ENCODE measurements around the gene STXBP2. TPM values are rescaled to one million over a fixed set of nuclear protein-coding genes. Genes with fewer than 3 reads are reported as not detected.

STXBP2 gene
- polyA plus RNA-seq, 6 donors from 2014 or later = 71.0 to 86.2 (median 79.5) TPM

DNA sequence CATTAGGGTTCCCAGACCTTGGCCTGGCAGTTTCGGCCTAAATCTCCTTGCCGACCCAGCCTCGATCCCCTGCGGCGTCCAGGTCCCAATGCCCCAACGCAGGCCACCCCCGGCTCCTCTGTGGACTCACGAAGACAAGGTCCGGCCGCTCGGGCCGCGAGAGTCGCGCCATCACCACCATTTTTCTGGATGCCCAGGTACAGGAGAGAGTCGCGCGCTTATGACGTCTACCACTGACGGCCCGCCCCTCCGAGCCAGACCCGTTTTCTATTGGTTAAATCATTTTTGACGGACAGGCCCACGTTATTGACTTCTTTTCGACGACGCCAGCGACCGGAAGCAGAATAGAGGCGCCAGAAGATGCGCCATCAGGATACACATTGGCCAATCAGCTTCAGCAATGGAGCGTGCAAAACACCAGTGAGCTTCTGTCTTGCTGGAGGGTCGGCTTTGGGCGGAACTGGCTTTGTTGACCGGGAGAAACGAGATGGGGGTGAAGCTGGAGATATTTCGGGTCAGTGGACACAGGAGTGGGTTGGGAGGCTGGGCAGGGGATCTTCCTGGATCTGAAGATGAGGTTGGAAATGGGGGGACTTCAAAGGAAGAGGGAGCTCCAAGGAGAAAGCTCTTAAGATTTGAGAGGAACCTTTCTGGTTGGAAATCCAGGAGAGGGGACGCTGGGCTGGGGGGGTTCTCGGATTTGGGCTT lies 7.4 kb upstream of the STXBP2 start, which contains the start of the genes PET100 and XAB2:
Gene PET100 (plus strand): TSS at position 447 of the 708 bp plus-strand sequence. CDS start 41 bp downstream, at position 488.
Gene XAB2 (minus strand): TSS at position 199 of the 708 bp plus-strand sequence. CDS start 18 bp downstream, at position 181.
- Mint-ChIP-seq H3K27me3 (no peaks in the 10 kb centered on the region), H3K36me3 (peaks cover 0 to 11% of the 10 kb centered on the region in 2 donors), H3K27ac (peak within 1 kb of the TSS; percentile 98 to 99 (median 99)), H3K4me3 (peak within 1 kb of the TSS; percentile 93 to 100 (median 98)), H3K4me1 (peaks cover 45 to 62% (median 49%) of the 10 kb centered on the region in 3 donors), H3K9me3 (no peaks in the 10 kb centered on the region)
- peak; percentile 97 to 98 for ATAC-seq (ENCODE audit: low read depth in 2 of 2)
- DNase-seq = peak; percentile 94

DNA sequence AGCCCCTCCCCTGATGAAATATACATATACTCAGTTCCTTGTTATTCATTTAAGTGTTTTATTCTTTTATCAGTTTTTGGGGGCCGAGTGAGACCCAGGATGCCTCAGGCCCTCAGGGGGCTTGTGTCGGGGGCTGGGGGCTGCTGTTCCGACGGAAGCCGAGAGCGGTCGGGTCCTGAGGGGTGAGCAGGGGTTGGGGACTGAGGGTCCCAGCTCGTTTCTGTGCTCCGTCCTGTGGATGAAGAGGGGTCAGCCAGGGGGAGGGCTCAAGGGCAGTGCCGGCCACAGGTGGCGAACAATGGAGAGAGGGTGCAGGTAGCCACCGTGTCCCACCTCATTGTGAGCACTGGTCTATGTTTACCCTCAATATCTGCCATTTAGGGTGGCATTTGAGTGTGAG lies 5.3 kb upstream of the STXBP2 start:
- Mint-ChIP-seq H3K4me1 (peaks cover 56 to 77% (median 56%) of the 10 kb centered on the region in 3 donors), H3K4me3 (peak overlapping the region in 6 of 8 donors; percentile 24 to 70 (median 48)), H3K9me3 (no peaks in the 10 kb centered on the region), H3K27ac (peak overlapping the region in 3 of 6 donors; percentile 38 to 99 (median 42)), H3K27me3 (no peaks in the 10 kb centered on the region), H3K36me3 (peaks cover 0 to 11% of the 10 kb centered on the region in 2 donors)
- DNase-seq = no peak
- ATAC-seq (ENCODE audit: low read depth in 2 of 2) = no peak

DNA sequence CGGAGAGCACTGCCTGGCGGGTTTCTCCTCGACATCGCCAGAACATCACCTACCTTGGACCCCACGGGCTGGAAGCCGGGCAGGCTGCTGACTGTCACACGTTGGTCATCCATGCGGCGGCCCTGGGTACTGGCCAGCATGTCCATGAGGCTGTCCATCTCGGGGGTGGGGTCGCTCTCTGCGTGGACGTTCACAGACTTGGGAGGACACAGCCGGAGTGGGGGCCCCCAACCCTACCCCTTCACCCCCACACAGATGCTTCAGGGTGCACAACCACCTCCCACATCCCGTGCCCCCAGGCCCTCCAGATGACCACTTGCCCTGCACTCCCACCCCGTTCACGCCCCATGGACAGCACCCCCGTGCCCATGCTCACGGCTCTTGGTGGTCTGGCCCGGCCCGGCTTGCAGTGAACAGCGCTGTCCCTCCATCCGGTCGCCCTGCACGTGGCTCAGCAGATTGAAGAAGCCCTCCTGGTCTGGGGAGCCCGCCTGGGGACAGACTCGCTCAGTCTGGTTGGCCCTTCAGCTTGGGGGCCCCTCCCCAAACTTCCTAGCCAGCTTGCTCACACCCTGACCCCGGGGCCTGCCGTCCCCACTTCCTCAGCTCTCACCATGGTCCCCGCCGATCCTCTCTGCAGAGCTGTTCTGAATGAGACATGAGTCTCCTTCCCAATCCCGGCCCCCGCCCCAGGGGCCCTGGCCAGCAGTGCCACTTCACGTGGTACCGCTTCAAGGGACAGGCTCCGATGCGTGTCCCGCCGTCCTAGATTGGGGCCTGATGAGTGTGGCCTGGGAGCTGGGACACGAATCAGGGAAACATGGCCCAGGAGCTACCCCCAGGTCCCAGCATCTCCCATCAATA lies 4.3 kb upstream of the STXBP2 start:
- DNase-seq (no peak), ATAC-seq (ENCODE audit: low read depth in 2 of 2) (no peak)
- no peaks in the 10 kb centered on the region for H3K9me3 Mint-ChIP-seq
- H3K27ac Mint-ChIP-seq = peak overlapping the region in 2 of 6 donors; percentile 73 to 99
- H3K4me3 Mint-ChIP-seq = peak overlapping the region in 4 of 8 donors; percentile 8 to 62 (median 58)
- peaks cover 53 to 77% (median 56%) of the 10 kb centered on the region in 3 donors for H3K4me1 Mint-ChIP-seq
- peaks cover 0 to 11% of the 10 kb centered on the region in 2 donors for H3K36me3 Mint-ChIP-seq
- H3K27me3 Mint-ChIP-seq = no peaks in the 10 kb centered on the region

DNA sequence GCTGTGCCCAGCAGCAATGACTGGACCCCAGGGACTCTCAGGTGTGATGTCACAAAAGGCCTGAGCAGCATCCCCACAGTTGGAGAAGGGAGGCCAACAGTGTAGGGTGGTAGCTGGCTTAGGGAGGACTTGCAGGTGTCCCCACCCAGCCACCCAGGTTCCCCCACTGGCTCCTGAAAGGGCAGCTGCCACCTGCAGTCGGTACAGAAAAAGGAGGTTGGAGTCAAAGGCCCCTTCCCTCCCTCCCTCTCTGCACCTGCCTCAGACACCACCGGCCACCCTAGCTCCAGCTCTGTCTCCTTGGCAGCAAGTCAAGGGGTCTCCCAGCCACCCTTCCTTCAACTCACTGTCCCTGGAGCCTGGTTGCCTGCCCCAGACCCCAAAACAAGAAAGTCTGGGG lies 3.2 kb upstream of the STXBP2 start, which contains the start of gene PCP2:
Gene PCP2 (minus strand): TSS at position 22 of the 400 bp plus-strand sequence. CDS start 262 bp downstream, outside the sequence.
- DNase-seq (no peak), ATAC-seq (ENCODE audit: low read depth in 2 of 2) (no peak)
- H3K36me3 Mint-ChIP-seq = peaks cover 0 to 11% of the 10 kb centered on the region in 2 donors
- H3K4me3 Mint-ChIP-seq = peak within 1 kb of the TSS in 5 of 8 donors; percentile 8 to 86 (median 61)
- H3K9me3 Mint-ChIP-seq = no peaks in the 10 kb centered on the region
- no peaks in the 10 kb centered on the region for H3K27me3 Mint-ChIP-seq
- peaks cover 47 to 78% (median 50%) of the 10 kb centered on the region in 3 donors for H3K4me1 Mint-ChIP-seq
- peak within 1 kb of the TSS in 3 of 6 donors; percentile 69 to 82 (median 69) for H3K27ac Mint-ChIP-seq

DNA sequence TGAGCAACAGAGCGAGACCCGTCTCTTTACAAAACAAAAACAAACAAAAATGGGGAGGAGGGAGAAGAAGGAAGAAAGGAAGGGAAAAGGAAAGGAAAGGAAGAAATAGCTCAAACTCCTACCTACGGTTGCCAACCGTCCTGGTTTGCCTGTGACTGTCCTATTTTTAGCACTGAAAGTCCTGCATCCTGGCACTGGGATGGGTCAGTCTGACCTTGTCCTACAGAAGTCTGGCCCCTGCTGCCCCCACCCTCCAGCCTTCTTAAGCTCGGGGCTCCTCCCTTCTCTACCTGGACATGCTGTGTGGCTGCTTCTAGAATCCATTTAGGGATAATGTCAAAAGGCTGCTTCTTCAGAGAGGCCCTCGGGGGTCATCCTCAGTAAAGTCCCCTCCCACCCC lies 1.2 kb upstream of the STXBP2 start:
- peaks cover 0 to 9% of the 10 kb centered on the region in 2 donors for H3K36me3 Mint-ChIP-seq
- peak overlapping the region; percentile 69 to 91 (median 86) for H3K4me3 Mint-ChIP-seq
- no peak for ATAC-seq (ENCODE audit: low read depth in 2 of 2)
- H3K27me3 Mint-ChIP-seq = no peaks in the 10 kb centered on the region
- DNase-seq = no peak
- peak overlapping the region in 4 of 6 donors; percentile 38 to 95 (median 92) for H3K27ac Mint-ChIP-seq
- peaks cover 0 to 1% (median 0%) of the 10 kb centered on the region in 7 donors for H3K9me3 Mint-ChIP-seq
- peaks cover 43 to 77% (median 48%) of the 10 kb centered on the region in 3 donors for H3K4me1 Mint-ChIP-seq

DNA sequence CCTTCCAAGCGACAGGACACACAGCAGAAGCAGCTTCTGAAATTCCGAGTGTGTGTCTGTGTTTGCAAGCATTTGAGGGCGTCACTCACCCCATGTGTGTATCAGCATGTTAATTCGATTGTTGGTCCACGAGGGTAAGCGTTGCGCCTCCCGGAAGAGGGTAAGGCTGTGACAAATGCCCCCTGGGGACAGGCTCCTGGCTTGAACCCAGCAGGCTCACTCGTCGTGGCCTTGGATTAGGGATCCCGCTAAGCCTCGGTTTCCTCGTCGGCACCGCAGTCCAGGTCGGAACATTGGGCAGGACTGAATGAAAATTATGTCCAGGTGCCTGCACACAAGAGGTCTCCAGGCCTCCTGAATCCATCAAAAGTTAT lies 606 bp upstream of the STXBP2 start:
- peaks cover 41 to 76% (median 44%) of the 10 kb centered on the region in 3 donors for H3K4me1 Mint-ChIP-seq
- no peak for ATAC-seq (ENCODE audit: low read depth in 2 of 2)

DNA sequence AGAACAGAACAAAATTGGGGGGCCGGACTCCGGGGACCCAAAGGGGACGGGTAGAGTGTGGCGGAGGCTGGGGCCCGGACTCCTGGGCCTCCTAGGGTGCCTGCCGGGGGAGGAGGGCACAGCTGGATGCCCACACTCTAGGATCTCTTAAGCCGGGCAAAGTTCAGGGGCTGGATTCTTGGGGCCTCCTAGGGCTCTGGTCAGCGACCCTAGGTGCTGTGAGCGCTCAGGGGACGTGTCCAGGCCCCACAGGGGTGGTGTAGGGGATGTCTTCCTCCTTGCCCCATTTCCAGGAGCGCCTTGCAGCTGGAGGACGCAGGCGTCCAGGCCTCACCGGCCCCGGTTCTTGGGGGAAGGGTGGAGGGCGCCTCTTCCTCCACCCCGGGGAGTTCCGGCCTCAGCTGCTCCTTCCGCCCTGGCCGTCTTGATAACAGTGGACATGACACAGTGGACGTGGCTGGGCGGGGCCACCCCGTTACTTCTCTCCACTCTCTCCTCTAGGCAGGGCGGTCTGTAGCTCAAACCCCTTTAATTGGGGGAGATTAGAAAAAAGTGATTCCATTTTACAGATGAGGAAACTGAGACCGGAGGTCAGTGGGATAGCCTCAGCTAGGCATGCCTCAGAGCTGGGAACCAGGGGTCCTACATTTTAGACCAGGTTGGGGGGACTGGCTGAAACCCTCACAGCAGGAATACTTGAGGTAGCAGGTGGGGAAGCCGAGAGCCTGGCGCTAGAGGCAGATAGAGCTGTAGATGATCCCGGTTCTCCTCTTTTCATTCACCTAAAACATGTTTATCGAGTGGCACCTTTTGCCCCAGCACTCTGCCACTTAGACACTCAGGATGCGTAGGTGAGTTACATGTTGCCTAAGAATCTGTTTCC lies 705 bp downstream of the STXBP2 start:
- ATAC-seq (ENCODE audit: low read depth in 2 of 2) (peak; percentile 13 to 15), DNase-seq (no peak)
- Mint-ChIP-seq H3K4me1 (peaks cover 36 to 68% (median 44%) of the 10 kb centered on the region in 3 donors), H3K27me3 (no peaks in the 10 kb centered on the region), H3K4me3 (peak overlapping the region; percentile 82 to 94 (median 88)), H3K36me3 (peaks cover 0 to 9% of the 10 kb centered on the region in 2 donors), H3K27ac (peak overlapping the region; percentile 61 to 98 (median 94)), H3K9me3 (peaks cover 0 to 1% (median 0%) of the 10 kb centered on the region in 7 donors)

More for the DNA sequence above, 606 bp upstream of the STXBP2 start:
- Mint-ChIP-seq H3K4me3 (peak overlapping the region; percentile 82 to 94 (median 88)), H3K9me3 (peaks cover 0 to 1% (median 0%) of the 10 kb centered on the region in 7 donors), H3K27ac (peak overlapping the region in 5 of 6 donors; percentile 90 to 98 (median 95)), H3K36me3 (peaks cover 0 to 9% of the 10 kb centered on the region in 2 donors), H3K27me3 (no peaks in the 10 kb centered on the region)
- no peak for DNase-seq

DNA sequence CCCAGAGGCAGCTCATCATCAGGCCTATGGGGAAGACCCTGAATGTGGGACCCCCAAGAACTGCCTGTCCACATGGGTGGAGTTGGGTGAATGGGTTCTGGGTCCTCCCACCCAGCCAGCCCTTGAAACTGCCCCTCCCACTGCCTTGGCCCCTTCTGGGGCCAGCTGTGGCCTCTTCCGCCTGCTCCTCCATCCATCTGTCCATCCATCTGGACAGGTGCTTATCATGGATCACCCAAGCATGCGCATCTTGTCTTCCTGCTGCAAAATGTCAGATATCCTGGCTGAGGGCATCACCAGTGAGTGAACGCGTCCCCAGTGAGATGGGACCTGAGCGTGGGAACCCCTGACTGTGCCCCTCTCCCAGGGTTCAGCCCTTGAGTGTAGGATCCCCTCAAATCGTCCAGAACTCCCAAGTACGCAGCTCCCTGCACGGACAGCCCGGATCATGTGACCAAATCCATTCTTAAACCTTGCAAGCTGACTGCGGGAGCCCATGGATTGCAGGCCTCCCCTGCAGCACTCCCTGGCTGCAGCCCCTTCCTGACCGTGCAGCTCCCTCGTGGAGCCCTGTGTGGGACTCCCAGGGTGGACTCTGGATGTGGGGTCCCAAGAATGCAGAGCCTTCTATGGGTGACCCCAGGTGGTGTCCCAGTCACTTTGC lies 2.0 kb downstream of the STXBP2 start:
- peaks cover 0 to 1% (median 0%) of the 10 kb centered on the region in 7 donors for H3K9me3 Mint-ChIP-seq
- no peaks in the 10 kb centered on the region for H3K27me3 Mint-ChIP-seq
- peaks cover 0 to 9% of the 10 kb centered on the region in 2 donors for H3K36me3 Mint-ChIP-seq

DNA sequence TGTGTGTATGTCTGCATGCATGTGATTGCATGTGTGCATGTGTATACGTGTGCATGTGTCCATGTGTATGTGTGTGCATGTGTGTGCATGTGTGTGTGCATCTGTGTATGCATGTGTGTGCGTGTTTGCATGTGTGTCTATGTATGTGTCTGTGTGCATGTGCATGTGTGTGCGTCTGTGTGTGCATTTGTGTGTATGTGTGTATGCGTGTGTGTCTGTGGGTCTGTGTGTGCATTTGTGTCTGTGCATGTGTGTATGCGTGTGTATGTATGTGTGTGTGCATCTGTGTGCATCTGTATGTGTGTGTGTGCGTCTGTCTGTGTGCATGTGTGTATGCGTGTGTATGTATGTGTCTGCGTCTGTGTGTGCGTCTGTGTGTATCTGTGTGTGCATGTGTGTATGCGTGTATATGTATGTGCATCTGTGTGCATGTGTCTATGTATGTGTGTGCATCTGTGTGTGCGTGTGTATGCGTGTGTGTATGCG lies 3.0 kb downstream of the STXBP2 start:
- peaks cover 0 to 9% of the 10 kb centered on the region in 2 donors for H3K36me3 Mint-ChIP-seq
- H3K4me3 Mint-ChIP-seq = peak overlapping the region in 4 of 8 donors; percentile 45 to 86 (median 66)
- peaks cover 26 to 57% (median 39%) of the 10 kb centered on the region in 3 donors for H3K4me1 Mint-ChIP-seq
- H3K27ac Mint-ChIP-seq = peak overlapping the region in 2 of 6 donors; percentile 1 to 70
- no peak for DNase-seq
- H3K9me3 Mint-ChIP-seq = peaks cover 0 to 1% (median 0%) of the 10 kb centered on the region in 7 donors
- no peaks in the 10 kb centered on the region for H3K27me3 Mint-ChIP-seq
- ATAC-seq (ENCODE audit: low read depth in 2 of 2) = no peak

More for the DNA sequence above, 2.0 kb downstream of the STXBP2 start:
- peaks cover 35 to 61% (median 39%) of the 10 kb centered on the region in 3 donors for H3K4me1 Mint-ChIP-seq
- peak overlapping the region in 7 of 8 donors; percentile 32 to 86 (median 45) for H3K4me3 Mint-ChIP-seq
- DNase-seq (no peak), ATAC-seq (ENCODE audit: low read depth in 2 of 2) (no peak)
- peak overlapping the region in 5 of 6 donors; percentile 38 to 95 (median 76) for H3K27ac Mint-ChIP-seq

DNA sequence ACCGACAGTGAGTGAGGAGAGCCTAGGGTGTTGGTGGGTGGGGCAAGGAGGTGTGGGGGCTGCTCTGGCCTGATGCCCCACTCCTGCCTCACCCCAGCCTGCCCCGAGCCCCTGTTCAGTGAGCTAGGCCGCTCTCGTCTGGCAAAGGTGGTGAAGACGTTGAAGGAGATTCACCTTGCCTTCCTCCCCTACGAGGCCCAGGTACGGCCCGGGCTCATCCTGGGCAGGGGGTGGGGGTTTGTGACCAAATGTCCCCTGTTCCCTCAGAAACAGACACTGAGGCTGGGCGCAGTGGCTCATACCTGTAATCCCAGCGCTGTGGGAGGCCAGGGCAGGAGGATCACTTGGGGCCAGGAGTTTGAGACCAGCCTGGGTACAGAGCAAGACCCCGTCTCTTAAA lies 3.9 kb downstream of the STXBP2 start:
- Mint-ChIP-seq H3K4me3 (peak overlapping the region in 1 of 8 donors; percentile 86), H3K27me3 (no peaks in the 10 kb centered on the region), H3K4me1 (peaks cover 29 to 52% (median 37%) of the 10 kb centered on the region in 3 donors), H3K9me3 (peaks cover 0 to 1% (median 0%) of the 10 kb centered on the region in 7 donors), H3K27ac (peak overlapping the region in 1 of 6 donors; percentile 38), H3K36me3 (peaks cover 0 to 14% of the 10 kb centered on the region in 2 donors)
- DNase-seq (no peak), ATAC-seq (ENCODE audit: low read depth in 2 of 2) (no peak)

Measured in naive B cell (primary cell).